Measurements from ENCODE around the gene SH3PXD2B. TPM values are rescaled to one million over a fixed set of nuclear protein-coding genes. Genes with fewer than 3 reads are reported as not detected.

Gene SH3PXD2B
- total and polyA plus RNA-seq, 2 of the 13 experiments (the other 11 are each of a cell fraction or from before 2014, with no cell fraction given): 3.4 to 4.6 TPM

- 91% methylated on average over 4 of the region's 7 CpGs for WGBS (ENCODE audit: low lambda C conversion rate)
These were observed 96.0 kb downstream of the SH3PXD2B start for GRCh38 chr5:172358345-172358744.

DNA sequence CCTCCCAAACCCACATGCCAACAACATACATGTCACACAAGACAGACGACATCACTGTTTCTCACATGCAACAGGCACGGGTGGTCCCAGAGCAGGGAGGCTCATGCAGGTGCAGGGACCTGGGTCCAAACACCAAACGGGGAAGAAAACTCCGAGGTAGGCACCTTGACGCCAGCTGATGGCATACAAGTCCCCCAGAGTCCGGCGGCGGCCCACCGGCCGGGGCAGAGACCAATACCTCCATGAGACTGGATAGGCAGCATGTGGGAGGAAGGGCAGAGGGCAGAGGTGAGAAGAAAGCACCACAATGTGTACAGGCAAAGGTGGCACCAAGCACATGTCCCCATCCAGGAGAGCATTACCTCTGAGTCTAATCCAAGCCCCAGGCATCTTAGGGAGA lies 97.8 kb downstream of the SH3PXD2B start:
- H3K4me1 ChIP-seq (ENCODE audit: insufficient read depth, low read length): peaks cover 31% of the 10 kb centered on the region
- H3K27ac ChIP-seq (ENCODE audit: extremely low read length, insufficient read depth, low read length): no peak overlapping the region
- no peak overlapping the region for H3K9ac ChIP-seq (ENCODE audit: insufficient read depth, low read depth, low read length)
- no peak for ATAC-seq
- H3K79me2 ChIP-seq (ENCODE audit: insufficient read depth, low read length): no peaks in the 10 kb centered on the region
- H2AFZ ChIP-seq (ENCODE audit: low read length): no peak overlapping the region
- FAIRE-seq: no peak
- H3K9me3 ChIP-seq (ENCODE audit: low read length): no peaks in the 10 kb centered on the region
- POLR2A ChIA-PET: no interaction called here
- H3K27me3 ChIP-seq (ENCODE audit: control insufficient read depth in 1 of 2, insufficient read depth in 2 of 2, low read length in 2 of 2): no peaks in the 10 kb centered on the region
- H3K4me3 ChIP-seq (replicated peaks in 1 of 3; ENCODE audit: insufficient read depth in 1 of 3, low read depth in 2 of 3, low read length in 3 of 3): no peak overlapping the region
- in situ Hi-C loops (cut with HindIII; ENCODE audit: extremely low pct_ligation_motif_present, low pct_unique_long_range_greater_than_20kb) (no loop called here), intact Hi-C loops (cut with micrococcal nuclease; ENCODE audit: unreplicated experiment) (no loop called here)
- CTCF ChIA-PET (ENCODE audit: low intra/inter-chr PET ratio, low total read pairs): no interaction called here
- BruUV-seq (replicated peaks): no TSS peak
- no peak overlapping the region for H3K4me2 ChIP-seq (ENCODE audit: low read depth, low read length)
- peaks cover 5 to 8% of the 10 kb centered on the region in 2 experiments; a peak in 3 of 5 replicates for H3K36me3 ChIP-seq (replicated peaks in 1 of 2; ENCODE audit: control insufficient read depth in 1 of 2, insufficient read depth in 2 of 2, low read length in 2 of 2)
- H4K20me1 ChIP-seq (ENCODE audit: insufficient read depth, low read length): no peaks in the 10 kb centered on the region
- WGBS (ENCODE audit: low lambda C conversion rate): 96% methylated on average over 10 of the region's 10 CpGs
- no peak for DNase-seq (ENCODE audit: low spot score)
- TF ChIP-seq MED1 (CRISPR knock-in tag; IDR thresholded peaks at IDR 0.05): no peak
- no peak for TF ChIP-seq ZNF232 (CRISPR knock-in tag; IDR thresholded peaks at IDR 0.05; ENCODE audit: borderline replicate concordance)
- no peak for TF ChIP-seq ELF1 (CRISPR knock-in tag; IDR thresholded peaks at IDR 0.05)
- no peak for TF ChIP-seq ZGPAT (CRISPR knock-in tag; IDR thresholded peaks at IDR 0.05)
- no peak for TF ChIP-seq ZFP36L2 (CRISPR knock-in tag; IDR thresholded peaks at IDR 0.05)
- no peak for TF ChIP-seq ZBTB44 (CRISPR knock-in tag; IDR thresholded peaks at IDR 0.05)
- TF ChIP-seq, protein P1, sequence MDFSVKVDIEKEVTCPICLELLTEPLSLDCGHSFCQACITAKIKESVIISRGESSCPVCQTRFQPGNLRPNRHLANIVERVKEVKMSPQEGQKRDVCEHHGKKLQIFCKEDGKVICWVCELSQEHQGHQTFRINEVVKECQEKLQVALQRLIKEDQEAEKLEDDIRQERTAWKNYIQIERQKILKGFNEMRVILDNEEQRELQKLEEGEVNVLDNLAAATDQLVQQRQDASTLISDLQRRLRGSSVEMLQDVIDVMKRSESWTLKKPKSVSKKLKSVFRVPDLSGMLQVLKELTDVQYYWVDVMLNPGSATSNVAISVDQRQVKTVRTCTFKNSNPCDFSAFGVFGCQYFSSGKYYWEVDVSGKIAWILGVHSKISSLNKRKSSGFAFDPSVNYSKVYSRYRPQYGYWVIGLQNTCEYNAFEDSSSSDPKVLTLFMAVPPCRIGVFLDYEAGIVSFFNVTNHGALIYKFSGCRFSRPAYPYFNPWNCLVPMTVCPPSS (IDR thresholded peaks at IDR 0.05): no peak

More at GRCh38 chr5:172358345-172358744, 96.0 kb downstream of the SH3PXD2B start:
- POLR2A ChIA-PET: no interaction called here
- H4K20me1 ChIP-seq (ENCODE audit: insufficient read depth, low read length): no peaks in the 10 kb centered on the region
- H3K9ac ChIP-seq (ENCODE audit: insufficient read depth, low read depth, low read length): no peak overlapping the region
- CTCF ChIA-PET (ENCODE audit: low intra/inter-chr PET ratio, low total read pairs): no interaction called here
- H3K36me3 ChIP-seq (replicated peaks in 1 of 2; ENCODE audit: control insufficient read depth in 1 of 2, insufficient read depth in 2 of 2, low read length in 2 of 2): peaks cover 5 to 14% of the 10 kb centered on the region in 2 experiments; a peak in 3 of 5 replicates
- H3K4me3 ChIP-seq (replicated peaks in 1 of 3; ENCODE audit: insufficient read depth in 1 of 3, low read depth in 2 of 3, low read length in 3 of 3): no peak overlapping the region
- intact Hi-C loops (cut with micrococcal nuclease; ENCODE audit: unreplicated experiment) (no loop called here), in situ Hi-C loops (cut with HindIII; ENCODE audit: extremely low pct_ligation_motif_present, low pct_unique_long_range_greater_than_20kb) (no loop called here)
- no peaks in the 10 kb centered on the region for H3K79me2 ChIP-seq (ENCODE audit: insufficient read depth, low read length)
- TF ChIP-seq ZNF703 (CRISPR knock-in tag; IDR thresholded peaks at IDR 0.05; ENCODE audit: borderline replicate concordance) (no peak), HOXD1 (CRISPR knock-in tag; IDR thresholded peaks at IDR 0.05) (no peak), MYPOP (CRISPR knock-in tag; IDR thresholded peaks at IDR 0.05) (no peak), U2AF2 (IDR thresholded peaks at IDR 0.05; ENCODE audit: low read depth, low read length) (no peak), MEF2D (CRISPR knock-in tag; IDR thresholded peaks at IDR 0.05) (no peak), GFI1 (CRISPR knock-in tag; IDR thresholded peaks at IDR 0.05; ENCODE audit: borderline replicate concordance) (no peak), ZNF496 (CRISPR knock-in tag; IDR thresholded peaks at IDR 0.05; ENCODE audit: insufficient replicate concordance) (no peak), SALL2 (CRISPR knock-in tag; IDR thresholded peaks at IDR 0.05) (no peak), TBX2 (CRISPR knock-in tag; IDR thresholded peaks at IDR 0.05; ENCODE audit: borderline replicate concordance) (no peak), MXD3 (CRISPR knock-in tag; IDR thresholded peaks at IDR 0.05) (no peak), ZNF329 (CRISPR knock-in tag; IDR thresholded peaks at IDR 0.05; ENCODE audit: low read depth) (no peak)
- ATAC-seq: no peak
- no peak overlapping the region for H3K4me2 ChIP-seq (ENCODE audit: low read depth, low read length)
- peaks cover 23% of the 10 kb centered on the region for H3K4me1 ChIP-seq (ENCODE audit: insufficient read depth, low read length)
- no peaks in the 10 kb centered on the region for H3K27me3 ChIP-seq (ENCODE audit: control insufficient read depth in 1 of 2, insufficient read depth in 2 of 2, low read length in 2 of 2)
- no peak overlapping the region for H2AFZ ChIP-seq (ENCODE audit: low read length)
- FAIRE-seq: no peak
- no peak for DNase-seq (ENCODE audit: low spot score)
- H3K9me3 ChIP-seq (ENCODE audit: low read length): no peaks in the 10 kb centered on the region
- H3K27ac ChIP-seq (ENCODE audit: extremely low read length, insufficient read depth, low read length): no peak overlapping the region
- BruUV-seq (replicated peaks): no TSS peak
